ENCODE results near the gene KCNE4.
"Not testable (repeated sequence)": the region's sequence is repeated elsewhere in the genome, so short reads cannot be mapped to it uniquely, and the experiment has no call there.

The KCNE4 gene

GRCh38 chr2:223079378-223079777, 27.4 kb downstream of the KCNE4 start:
- H3K4me3 ChIP-seq (ENCODE audit: low read depth, low read length), result no peak overlapping the region
- TF ChIP-seq, protein P1, sequence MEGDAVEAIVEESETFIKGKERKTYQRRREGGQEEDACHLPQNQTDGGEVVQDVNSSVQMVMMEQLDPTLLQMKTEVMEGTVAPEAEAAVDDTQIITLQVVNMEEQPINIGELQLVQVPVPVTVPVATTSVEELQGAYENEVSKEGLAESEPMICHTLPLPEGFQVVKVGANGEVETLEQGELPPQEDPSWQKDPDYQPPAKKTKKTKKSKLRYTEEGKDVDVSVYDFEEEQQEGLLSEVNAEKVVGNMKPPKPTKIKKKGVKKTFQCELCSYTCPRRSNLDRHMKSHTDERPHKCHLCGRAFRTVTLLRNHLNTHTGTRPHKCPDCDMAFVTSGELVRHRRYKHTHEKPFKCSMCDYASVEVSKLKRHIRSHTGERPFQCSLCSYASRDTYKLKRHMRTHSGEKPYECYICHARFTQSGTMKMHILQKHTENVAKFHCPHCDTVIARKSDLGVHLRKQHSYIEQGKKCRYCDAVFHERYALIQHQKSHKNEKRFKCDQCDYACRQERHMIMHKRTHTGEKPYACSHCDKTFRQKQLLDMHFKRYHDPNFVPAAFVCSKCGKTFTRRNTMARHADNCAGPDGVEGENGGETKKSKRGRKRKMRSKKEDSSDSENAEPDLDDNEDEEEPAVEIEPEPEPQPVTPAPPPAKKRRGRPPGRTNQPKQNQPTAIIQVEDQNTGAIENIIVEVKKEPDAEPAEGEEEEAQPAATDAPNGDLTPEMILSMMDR (IDR thresholded peaks at IDR 0.05; ENCODE audit: low read depth, low read length), result no peak

GRCh38 chr2:223079925-223080324, 27.9 kb downstream of the KCNE4 start:
- no peak overlapping the region for H3K4me3 ChIP-seq (ENCODE audit: low read depth, low read length)
- TF ChIP-seq, protein P1 (IDR thresholded peaks at IDR 0.05; ENCODE audit: low read depth, low read length), result no peak

GRCh38 chr2:223080790-223081360, 28.9 kb downstream of the KCNE4 start:
- H3K4me3 ChIP-seq (ENCODE audit: low read depth, low read length), result not testable (repeated sequence)

GRCh38 chr2:223081789-223082188, 29.8 kb downstream of the KCNE4 start:
- TF ChIP-seq, protein P1 (IDR thresholded peaks at IDR 0.05; ENCODE audit: low read depth, low read length), result no peak

DNA sequence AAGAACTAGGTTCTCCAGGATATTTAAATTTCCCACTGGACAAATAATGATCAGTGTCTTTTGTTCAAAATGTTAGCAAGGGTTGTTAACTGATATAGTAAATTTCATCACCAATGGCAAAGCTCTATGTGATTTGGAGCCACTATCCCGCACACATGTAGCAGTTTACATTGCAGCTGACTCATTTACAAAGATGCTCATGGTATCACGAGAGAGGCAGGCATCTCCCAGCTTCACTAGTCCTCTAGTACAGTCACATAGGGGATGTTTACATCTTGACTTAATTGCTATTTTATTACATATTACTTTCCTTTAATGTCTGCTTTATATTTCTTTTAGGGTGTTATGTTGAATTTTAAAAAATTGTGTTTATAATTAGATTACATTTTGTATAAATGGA, 30.7 kb downstream of the KCNE4 start:
- TF ChIP-seq, protein P1 (IDR thresholded peaks at IDR 0.05; ENCODE audit: low read depth, low read length), result no peak
- no peak overlapping the region for H3K4me3 ChIP-seq (ENCODE audit: low read depth, low read length)

More at GRCh38 chr2:223081789-223082188, 29.8 kb downstream of the KCNE4 start:
- H3K4me3 ChIP-seq (ENCODE audit: low read depth, low read length), result no peak overlapping the region

GRCh38 chr2:223083402-223084070, 31.5 kb downstream of the KCNE4 start:
- no peak overlapping the region for H3K4me3 ChIP-seq (ENCODE audit: low read depth, low read length)
- TF ChIP-seq, protein P1 (IDR thresholded peaks at IDR 0.05; ENCODE audit: low read depth, low read length), result no peak

GRCh38 chr2:223084873-223085272, 32.9 kb downstream of the KCNE4 start:
- TF ChIP-seq, protein P1 (IDR thresholded peaks at IDR 0.05; ENCODE audit: low read depth, low read length), result no peak

More at GRCh38 chr2:223084873-223085272, 32.9 kb downstream of the KCNE4 start:
- H3K4me3 ChIP-seq (ENCODE audit: low read depth, low read length), result no peak overlapping the region
